ENCODE results near the gene GBE1.

DNA sequence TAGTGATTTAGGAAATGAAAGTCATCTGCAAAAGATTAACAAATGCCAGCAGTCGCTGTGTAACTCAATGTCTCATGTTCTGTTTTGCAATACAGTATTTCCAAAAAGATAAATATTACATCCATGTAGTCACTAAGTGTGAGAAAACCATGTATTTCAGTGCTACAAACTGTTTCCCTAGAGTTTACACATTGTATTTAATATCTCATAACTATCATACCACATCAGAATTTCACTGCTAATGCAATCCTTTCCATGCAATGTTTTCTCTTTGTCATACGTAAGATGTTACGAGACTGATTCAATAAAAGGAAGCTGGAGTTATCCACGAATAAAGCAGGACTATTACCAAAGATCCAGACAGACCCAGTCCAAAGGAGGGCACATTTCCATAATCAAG is 269.4 kb downstream of the GBE1 start:
- TF ChIP-seq POLR2AphosphoS5 (IDR thresholded peaks at IDR 0.05), result no peak
- TF ChIP-seq, protein P1, sequence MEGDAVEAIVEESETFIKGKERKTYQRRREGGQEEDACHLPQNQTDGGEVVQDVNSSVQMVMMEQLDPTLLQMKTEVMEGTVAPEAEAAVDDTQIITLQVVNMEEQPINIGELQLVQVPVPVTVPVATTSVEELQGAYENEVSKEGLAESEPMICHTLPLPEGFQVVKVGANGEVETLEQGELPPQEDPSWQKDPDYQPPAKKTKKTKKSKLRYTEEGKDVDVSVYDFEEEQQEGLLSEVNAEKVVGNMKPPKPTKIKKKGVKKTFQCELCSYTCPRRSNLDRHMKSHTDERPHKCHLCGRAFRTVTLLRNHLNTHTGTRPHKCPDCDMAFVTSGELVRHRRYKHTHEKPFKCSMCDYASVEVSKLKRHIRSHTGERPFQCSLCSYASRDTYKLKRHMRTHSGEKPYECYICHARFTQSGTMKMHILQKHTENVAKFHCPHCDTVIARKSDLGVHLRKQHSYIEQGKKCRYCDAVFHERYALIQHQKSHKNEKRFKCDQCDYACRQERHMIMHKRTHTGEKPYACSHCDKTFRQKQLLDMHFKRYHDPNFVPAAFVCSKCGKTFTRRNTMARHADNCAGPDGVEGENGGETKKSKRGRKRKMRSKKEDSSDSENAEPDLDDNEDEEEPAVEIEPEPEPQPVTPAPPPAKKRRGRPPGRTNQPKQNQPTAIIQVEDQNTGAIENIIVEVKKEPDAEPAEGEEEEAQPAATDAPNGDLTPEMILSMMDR (IDR thresholded peaks at IDR 0.05), result no peak
- no peak for TF ChIP-seq POLR2A (IDR thresholded peaks at IDR 0.05)

Measured in breast epithelium (tissue), 3 donors.